K562 (cell line): ENCODE results near the gene SLC12A4. TPM values are rescaled to one million over a fixed set of nuclear protein-coding genes. Genes with fewer than 3 reads are reported as not detected.

ENCODE experiments used
- ATAC-seq: fragments of 200-7000 bp; cut with Tn5 transposase; 3 replicates; pipeline ENCODE4 v1.9.1; 2020; ENCODE audit warnings: moderate library complexity
- BruUV-seq: library from RNA; stranded (reverse); fragments of 400-500 nt; replicated peaks from 2 replicates; lab custom pipeline; 2021; lab: Mats Ljungman, UMichigan
- CTCF ChIA-PET: fragments of 300-600 bp; formaldehyde crosslinking; extraction: SDS; loops from one replicate; lab custom pipeline; 2021; ENCODE audit warnings: low intra/inter-chr PET ratio; lab: Yijun Ruan, JAX
- POLR2A ChIA-PET: fragments of 300-600, 350-650 bp; sonication (Branson Sonifier 250); formaldehyde crosslinking; extraction: SDS; loops from one replicate; lab custom pipeline; 2021; ENCODE audit warnings: antibody characterized with exemption, inconsistent platforms; lab: Yijun Ruan, JAX
- DNase-seq, 4 experiments: peaks; one replicate each; pipeline versions ENCODE4 v3.0.0 to v3.0.0-alpha.2; 2011 to 2018; ENCODE audit warnings: low spot score in 3 of 4, mixed read lengths in 3 of 4; ENCODE audit errors: extremely low read depth in 1 of 4
- FAIRE-seq: peaks from 2 replicates; lab custom pipeline; 2011; peaks lifted over from hg19 to GRCh38; lab: Jason Lieb, UNC
- H2AFZ ChIP-seq: 2 replicates; pipeline ENCODE4 v1.6.0; 2011; ENCODE audit warnings: low read depth, low read length, control low read depth, inconsistent platforms
- H3K27ac ChIP-seq: fragments of 200-600 bp; 3 replicates; pipeline ENCODE4 v1.8.0; 2011; ENCODE audit warnings: low read depth, mild to moderate bottlenecking, control low read depth, inconsistent platforms, low read length, moderate library complexity, mixed read lengths; ENCODE audit errors: extremely low read depth
- H3K27me3 ChIP-seq, 2 experiments: fragments of 300-600 bp in 1 of 2; 2 replicates in 1 of 2; 3 replicates in 1 of 2; pipeline versions ENCODE4 v1.6.0 to v1.8.0; 2011; ENCODE audit warnings: inconsistent platforms in 2 of 2, low read length in 2 of 2, mild to moderate bottlenecking in 1 of 2, mixed read lengths in 1 of 2, moderate library complexity in 1 of 2; ENCODE audit not compliant: control insufficient read depth in 2 of 2, insufficient read depth in 2 of 2
- H3K36me3 ChIP-seq: fragments of 300-600 bp; 3 replicates; pipeline ENCODE4 v1.8.0; 2011; ENCODE audit warnings: mild to moderate bottlenecking, low read length, inconsistent platforms; ENCODE audit not compliant: control insufficient read depth, insufficient read depth
- H3K4me1 ChIP-seq, 2 experiments: fragments of 200-600 bp in 1 of 2; replicated peaks in 1 of 2; 2 replicates in 1 of 2; 3 replicates in 1 of 2; pipeline versions ENCODE4 v1.5.1 to v1.8.0; 2011; ENCODE audit warnings: inconsistent platforms in 2 of 2, low read length in 2 of 2, mild to moderate bottlenecking in 1 of 2, mixed read lengths in 1 of 2, moderate library complexity in 1 of 2; ENCODE audit not compliant: control insufficient read depth in 2 of 2, insufficient read depth in 2 of 2
- H3K4me2 ChIP-seq: 2 replicates; pipeline ENCODE4 v1.6.1; 2011; ENCODE audit warnings: low read length, control low read depth, inconsistent platforms, mixed read lengths; ENCODE audit not compliant: insufficient read depth
- H3K4me3 ChIP-seq: fragments of 200-600 bp; sonication (generic), shearing (Covaris generic); 2 replicates; pipeline ENCODE4 v1.5.1; 2016; ENCODE audit warnings: control low read depth, inconsistent platforms
- H3K79me2 ChIP-seq: fragments of 200-600 bp; 3 replicates; pipeline ENCODE4 v1.8.0; 2011; ENCODE audit warnings: low read length, inconsistent platforms; ENCODE audit not compliant: control insufficient read depth, insufficient read depth
- H3K9ac ChIP-seq, 2 experiments: 2 replicates each; pipeline versions ENCODE4 v1.6.0 to v1.6.1; 2011; ENCODE audit warnings: low read depth in 2 of 2, low read length in 2 of 2, control low read depth in 1 of 2, inconsistent platforms in 1 of 2, mild to moderate bottlenecking in 1 of 2, mixed read lengths in 1 of 2; ENCODE audit not compliant: insufficient read depth in 1 of 2
- H3K9me1 ChIP-seq: one replicate; pipeline ENCODE4 v1.6.0; 2011; ENCODE audit warnings: inconsistent platforms, mild to moderate bottlenecking, low read length, moderate library complexity; ENCODE audit not compliant: control insufficient read depth, insufficient read depth
- H3K9me3 ChIP-seq: replicated peaks from 2 replicates; pipeline ENCODE4 v1.5.1; 2011; ENCODE audit warnings: low read depth, low read length, inconsistent platforms; ENCODE audit not compliant: control insufficient read depth, insufficient read depth
- H4K20me1 ChIP-seq: replicated peaks from 2 replicates; pipeline ENCODE4 v1.6.1; 2011; ENCODE audit warnings: low read length, inconsistent platforms, mixed read lengths; ENCODE audit not compliant: control insufficient read depth, insufficient read depth
- BRF2 ChIP-seq: IDR thresholded peaks from 3 replicates; pipeline ENCODE4 v1.6.1; 2011; ENCODE audit warnings: borderline replicate concordance, mild to moderate bottlenecking; ENCODE audit not compliant: insufficient read length, insufficient read depth
- FOXJ3 ChIP-seq: sonication (generic); formaldehyde crosslinking; IDR thresholded peaks from 2 replicates; pipeline ENCODE4 v1.4.0; 2020; ENCODE audit warnings: mild to moderate bottlenecking, missing genetic modification reagents
- POLR2G ChIP-seq: fragments of 200-400 bp; formaldehyde crosslinking; IDR thresholded peaks from 2 replicates; pipeline ENCODE4 v1.6.1; 2017; ENCODE audit warnings: low read depth, mild to moderate bottlenecking, antibody characterized with exemption, low read length, moderate library complexity
- RAD51 ChIP-seq: fragments of 450-650 bp; IDR thresholded peaks from 2 replicates; pipeline ENCODE4 v1.7.1; 2016; ENCODE audit warnings: low read depth, mild to moderate bottlenecking, borderline replicate concordance
- RBFOX2 ChIP-seq: fragments of 200-400 bp; formaldehyde crosslinking; IDR thresholded peaks from 2 replicates; pipeline ENCODE4 v1.6.1; 2017; ENCODE audit warnings: low read depth, mild to moderate bottlenecking, low read length, moderate library complexity
- SUPT5H ChIP-seq: fragments of 450-650 bp; IDR thresholded peaks from 2 replicates; pipeline ENCODE4 v1.6.1; 2016
- TFE3 ChIP-seq: fragments of 450-650 bp; formaldehyde crosslinking; IDR thresholded peaks from 2 replicates; pipeline ENCODE4 v1.4.0; 2020; ENCODE audit warnings: mild to moderate bottlenecking, mixed read lengths
- YY1 ChIP-seq, 3 experiments: IDR thresholded peaks; 2 replicates each; pipeline ENCODE4 v1.6.1; 2011; ENCODE audit warnings: low read length in 2 of 3, mild to moderate bottlenecking in 2 of 3, moderate library complexity in 2 of 3, borderline replicate concordance in 1 of 3, control low read depth in 1 of 3, low read depth in 1 of 3; ENCODE audit not compliant: insufficient read depth in 3 of 3, insufficient replicate concordance in 2 of 3, control insufficient read depth in 1 of 3, insufficient read length in 1 of 3; ENCODE audit errors: extremely low read depth in 1 of 3
- ZBTB33 ChIP-seq: sonication (generic); formaldehyde crosslinking; IDR thresholded peaks from 2 replicates; pipeline ENCODE4 v1.8.1; 2023; ENCODE audit warnings: mild to moderate bottlenecking, missing genetic modification reagents
- ZC3H4 ChIP-seq: sonication (generic); formaldehyde crosslinking; IDR thresholded peaks from 2 replicates; pipeline ENCODE4 v1.9.0; 2021; ENCODE audit warnings: missing genetic modification reagents, borderline replicate concordance
- ZNF24 ChIP-seq: fragments of 450-650 bp; IDR thresholded peaks from 2 replicates; pipeline ENCODE4 v1.6.1; 2016
- ZNF740 ChIP-seq, 3 experiments: fragments of 200-800 bp in 1 of 3; sonication (Bioruptor generic) in 1 of 3; sonication (generic) in 1 of 3; formaldehyde crosslinking in 1 of 3; IDR thresholded peaks; 2 replicates each; pipeline versions ENCODE4 v1.6.1 to v1.8.0; 2016 to 2022; ENCODE audit warnings: mild to moderate bottlenecking in 2 of 3, missing compliant biosample characterization in 2 of 3, missing genetic modification characterization in 2 of 3, missing genetic modification reagents in 1 of 3
- WGBS: fragments of 100-300 bp; shearing (Covaris generic); methylation state at CpG from one replicate; pipeline ENCODE4 v1.1.6; 2016; ENCODE audit warnings: low coverage, mixed read lengths; ENCODE audit not compliant: insufficient coverage; ENCODE audit errors: missing lambda C conversion rate; 5-methylcytosine and 5-hydroxymethylcytosine counted together
- in situ Hi-C: fragments of 300-500 bp; cut with MboI; formaldehyde crosslinking; loops from 4 replicates; pipeline ENCODE4 v1.15.0; 2018; ENCODE audit warnings: inconsistent platforms, mixed read lengths
- intact Hi-C: fragments of 100-400 bp; cut with micrococcal nuclease; formaldehyde crosslinking; loops from 2 replicates; pipeline ENCODE4 v1.14.2; 2022
- polyA plus RNA-seq, 8 experiments: library from polyadenylated mRNA; depleted of rRNA in 4 of 8; stranded (reverse) in 5 of 8; unstranded in 3 of 8; fragments of >200 nt; fragmentation: Nextera tagmentation in 2 of 8; fragmentation: Illumina TruSeq in 1 of 8; extraction: Ambion mirVana in 2 of 8; extraction: Trizol in 1 of 8; gene quantifications; 2 replicates each; pipeline versions ENCODE4 v1.2.1 to v1.2.3, GENCODE V29; 2011 to 2014; ENCODE audit warnings: inconsistent platforms in 1 of 8, missing spikeins in 1 of 8
- total RNA-seq, 7 experiments: library from RNA; depleted of rRNA in 6 of 7; stranded (reverse); fragments of >200 nt in 6 of 7; fragmentation: Illumina TruSeq in 2 of 7; extraction: Trizol in 2 of 7; gene quantifications; 2 replicates each; pipeline versions ENCODE4 v1.2.1 to v1.2.3, GENCODE V29; 2011 to 2021; ENCODE audit warnings: low replicate concordance in 1 of 7

SLC12A4 gene
- total and polyA plus RNA-seq, 9 of the 15 experiments (the other 6 are each of a cell fraction or from before 2014, with no cell fraction given), result 0.75 to 43.5 (median 15.0) TPM

- no peak overlapping the region for H3K4me3 ChIP-seq
- ATAC-seq, result no peak
- peaks cover 12% of the 10 kb centered on the region; the same call in 1 of the 2 replicates for H4K20me1 ChIP-seq
- ChIA-PET CTCF (no interaction called here), POLR2A (interaction anchor here (0.6 kb wide), 2 partner anchors 24 to 66 kb away, joined by 3 to 4 read pairs; no protein-coding TSS in a partner anchor)
- BruUV-seq, result no TSS peak
- intact Hi-C loops (loop anchor here (5.0 to 10.0 kb wide), 2 partner anchors 103 to 415 kb away; partner anchors contain the start of gene RIPOR1), in situ Hi-C loops (no loop called here)
- peaks cover 44% of the 10 kb centered on the region; the same call in 2 of the 3 replicates for H3K36me3 ChIP-seq
- H3K27ac ChIP-seq, result no peak overlapping the region
- DNase-seq, result no peak
- no peaks in the 10 kb centered on the region for H3K27me3 ChIP-seq
- WGBS, result 77% methylated on average over 29 of the region's 33 CpGs
- peak overlapping the region in 1 of 2 experiments; percentile 68; a peak in 2 of 4 replicates for H3K9ac ChIP-seq
- no peaks in the 10 kb centered on the region for H3K9me1 ChIP-seq
- peaks cover 28% of the 10 kb centered on the region for H3K79me2 ChIP-seq
- no peak for FAIRE-seq
- no peak overlapping the region for H2AFZ ChIP-seq
- no peaks in the 10 kb centered on the region; the same call in 1 of the 2 replicates for H3K9me3 ChIP-seq
- H3K4me2 ChIP-seq, result no peak overlapping the region
- H3K4me1 ChIP-seq, result peaks cover 17 to 76% of the 10 kb centered on the region in 2 experiments
- TF ChIP-seq ZNF740 (CRISPR knock-in tag; IDR thresholded peaks at IDR 0.05), result peak; percentile 62; the same call in 1 of the 2 replicates
- peak in 1 of 2 experiments; percentile 49; a peak in 1 of 4 replicates for TF ChIP-seq ZNF740 (tag; IDR thresholded peaks at IDR 0.05)
- peak; percentile 43; the same call in 1 of the 2 replicates for TF ChIP-seq RAD51
- peak; percentile 53; the same call in 1 of the 2 replicates for TF ChIP-seq ZBTB33 (CRISPR knock-in tag)
- no peak for TF ChIP-seq YY1 (IDR thresholded peaks at IDR 0.05; ENCODE audit: borderline replicate concordance in 1 of 3, control insufficient read depth in 1 of 3, extremely low read depth in 1 of 3, insufficient read depth in 3 of 3, insufficient read length in 1 of 3, insufficient replicate concordance in 2 of 3, low read depth in 1 of 3, low read length in 2 of 3)
- no peak for TF ChIP-seq ZNF24
- TF ChIP-seq RBFOX2, result peak; percentile 33; the same call in 1 of the 2 replicates
- TF ChIP-seq POLR2G, result peak; percentile 66
- peak; percentile 44 for TF ChIP-seq TFE3 (CRISPR knock-in tag)
- 0 out of 2 replicates have a peak, but pooled peaks have one; percentile 27 for TF ChIP-seq SUPT5H
- no peak for TF ChIP-seq BRF2
- TF ChIP-seq FOXJ3 (CRISPR knock-in tag), result no peak
- TF ChIP-seq ZC3H4 (CRISPR knock-in tag), result no peak
Observed at GRCh38 chr16:67939507-67940445, 28.7 kb downstream of the SLC12A4 start.
